Mammary epithelial cell (primary cell): ENCODE measurements around the gene ADSS2.

Experiments used
- CTCF ChIP-seq, 2 donors: IDR thresholded peaks in 1 of 2; conservative IDR thresholded peaks in 1 of 2; 2 replicates each; pipeline ENCODE4 v1.5.1; 2011 to 2012; ENCODE audit warnings: inconsistent platforms in 2 of 2, low read length in 2 of 2, mild to moderate bottlenecking in 2 of 2, control low read depth in 1 of 2, low read depth in 1 of 2; ENCODE audit not compliant: insufficient read depth in 1 of 2; ENCODE audit errors: extremely low read depth in 1 of 2
- EZH2 ChIP-seq: IDR thresholded peaks from 2 replicates; pipeline ENCODE4 v1.6.1; 2012; ENCODE audit warnings: low read length, inconsistent platforms, borderline replicate concordance

- TF ChIP-seq CTCF (conservative IDR thresholded peaks at IDR 0.05 in 1 of 2, IDR thresholded peaks at IDR 0.05 in 1 of 2; ENCODE audit: extremely low read depth in 1 of 2, insufficient read depth in 1 of 2, low read depth in 1 of 2, low read length in 2 of 2) (no peak), EZH2 (no peak)
Observed at GRCh38 chr1:244448279-244449036, 3.3 kb downstream of the ADSS2 start.
